ENCODE measurements around the gene HCRTR2. TPM values are rescaled to one million over a fixed set of nuclear protein-coding genes. Genes with fewer than 3 reads are reported as not detected.
"Not testable (repeated sequence)": the region's sequence is repeated elsewhere in the genome, so short reads cannot be mapped to it uniquely, and the experiment has no call there.

The HCRTR2 gene
- total and polyA plus RNA-seq, 4 donors = not detected

GRCh38 chr6:55137929-55138693, 36.2 kb upstream of the HCRTR2 start:
- no peak for TF ChIP-seq FOXA2 (IDR thresholded peaks at IDR 0.05)
- Histone ChIP-seq H3K4me3 (ENCODE audit: low read depth in 1 of 3, low read length in 3 of 3) (no peak overlapping the region), H3K27me3 (ENCODE audit: control insufficient read depth in 4 of 4, insufficient read depth in 4 of 4, low read length in 3 of 4) (no peaks in the 10 kb centered on the region), H3K9me3 (ENCODE audit: control insufficient read depth in 4 of 4, low read length in 3 of 4) (no peaks in the 10 kb centered on the region), H3K4me1 (ENCODE audit: control insufficient read depth in 4 of 4, insufficient read depth in 4 of 4, low read length in 3 of 4) (no peaks in the 10 kb centered on the region), H3K9ac (ENCODE audit: low read depth in 1 of 2, low read length in 2 of 2) (no peak overlapping the region), H3K27ac (ENCODE audit: low read depth in 1 of 2, low read length in 2 of 2) (no peak overlapping the region), H3K36me3 (ENCODE audit: control insufficient read depth in 4 of 4, insufficient read depth in 3 of 4, low read depth in 1 of 4, low read length in 3 of 4) (no peaks in the 10 kb centered on the region)
- no peak for DNase-seq (ENCODE audit: low spot score)
- 70% methylated on average over 4 of the region's 4 CpGs for WGBS

- H3K9me3 ChIP-seq (ENCODE audit: control insufficient read depth in 4 of 4, low read length in 3 of 4) = no peaks in the 10 kb centered on the region
- no peak overlapping the region for H3K4me3 ChIP-seq (ENCODE audit: low read depth in 1 of 3, low read length in 3 of 3)
- H3K4me1 ChIP-seq (ENCODE audit: control insufficient read depth in 4 of 4, insufficient read depth in 4 of 4, low read length in 3 of 4) = no peaks in the 10 kb centered on the region
- no peak overlapping the region for H3K9ac ChIP-seq (ENCODE audit: low read depth in 1 of 2, low read length in 2 of 2)
- H3K36me3 ChIP-seq (ENCODE audit: control insufficient read depth in 4 of 4, insufficient read depth in 3 of 4, low read depth in 1 of 4, low read length in 3 of 4) = no peaks in the 10 kb centered on the region
- DNase-seq (ENCODE audit: low spot score) = no peak
- TF ChIP-seq RXRA (IDR thresholded peaks at IDR 0.05) (no peak), NR2F2 (IDR thresholded peaks at IDR 0.05) (no peak), TAF1 (conservative IDR thresholded peaks at IDR 0.05) (no peak), CTCF (IDR thresholded peaks at IDR 0.05; ENCODE audit: low read depth, low read length, missing input control) (no peak), ATF3 (IDR thresholded peaks at IDR 0.05) (no peak), FOXA1 (IDR thresholded peaks at IDR 0.05) (no peak), EGR1 (IDR thresholded peaks at IDR 0.05; ENCODE audit: low read depth in 2 of 2) (no peak), GABPA (IDR thresholded peaks at IDR 0.05 in 1 of 2, conservative IDR thresholded peaks at IDR 0.05 in 1 of 2) (no peak), FOXA2 (IDR thresholded peaks at IDR 0.05) (no peak)
- H3K27me3 ChIP-seq (ENCODE audit: control insufficient read depth in 4 of 4, insufficient read depth in 4 of 4, low read length in 3 of 4) = no peaks in the 10 kb centered on the region
- H3K27ac ChIP-seq (ENCODE audit: low read depth in 1 of 2, low read length in 2 of 2) = no peak overlapping the region
Observed at GRCh38 chr6:55141611-55142010, 32.7 kb upstream of the HCRTR2 start.

GRCh38 chr6:55142610-55143009, 31.7 kb upstream of the HCRTR2 start:
- 67% methylated on average over 2 of the region's 2 CpGs for WGBS
- no peaks in the 10 kb centered on the region for H3K36me3 ChIP-seq (ENCODE audit: control insufficient read depth in 4 of 4, insufficient read depth in 3 of 4, low read depth in 1 of 4, low read length in 3 of 4)
- no peak for DNase-seq (ENCODE audit: low spot score)
- no peak overlapping the region for H3K27ac ChIP-seq (ENCODE audit: low read depth in 1 of 2, low read length in 2 of 2)
- no peaks in the 10 kb centered on the region for H3K4me1 ChIP-seq (ENCODE audit: control insufficient read depth in 4 of 4, insufficient read depth in 4 of 4, low read length in 3 of 4)
- no peaks in the 10 kb centered on the region for H3K9me3 ChIP-seq (ENCODE audit: control insufficient read depth in 4 of 4, low read length in 3 of 4)
- TF ChIP-seq TAF1 (conservative IDR thresholded peaks at IDR 0.05) (no peak), EGR1 (IDR thresholded peaks at IDR 0.05; ENCODE audit: low read depth in 2 of 2) (no peak), FOXA2 (IDR thresholded peaks at IDR 0.05) (no peak), GABPA (IDR thresholded peaks at IDR 0.05 in 1 of 2, conservative IDR thresholded peaks at IDR 0.05 in 1 of 2) (no peak), YY1 (IDR thresholded peaks at IDR 0.05) (no peak)
- H3K27me3 ChIP-seq (ENCODE audit: control insufficient read depth in 4 of 4, insufficient read depth in 4 of 4, low read length in 3 of 4) = no peaks in the 10 kb centered on the region
- H3K4me3 ChIP-seq (ENCODE audit: low read depth in 1 of 3, low read length in 3 of 3) = no peak overlapping the region
- H3K9ac ChIP-seq (ENCODE audit: low read depth in 1 of 2, low read length in 2 of 2) = no peak overlapping the region

GRCh38 chr6:55153284-55153683, 21.0 kb upstream of the HCRTR2 start:
- Histone ChIP-seq H3K4me1 (ENCODE audit: control insufficient read depth in 4 of 4, insufficient read depth in 4 of 4, low read length in 3 of 4) (no peaks in the 10 kb centered on the region), H3K4me3 (ENCODE audit: low read depth in 1 of 3, low read length in 3 of 3) (no peak overlapping the region), H3K9me3 (ENCODE audit: control insufficient read depth in 4 of 4, low read length in 3 of 4) (peaks cover 0 to 2% (median 0%) of the 10 kb centered on the region in 4 donors), H3K36me3 (ENCODE audit: control insufficient read depth in 4 of 4, insufficient read depth in 3 of 4, low read depth in 1 of 4, low read length in 3 of 4) (no peaks in the 10 kb centered on the region), H3K27me3 (ENCODE audit: control insufficient read depth in 4 of 4, insufficient read depth in 4 of 4, low read length in 3 of 4) (no peaks in the 10 kb centered on the region), H3K27ac (ENCODE audit: low read depth in 1 of 2, low read length in 2 of 2) (no peak overlapping the region), H3K9ac (ENCODE audit: low read depth in 1 of 2, low read length in 2 of 2) (no peak overlapping the region)
- WGBS = 55% methylated on average over 1 of the region's 1 CpG
- no peak for DNase-seq (ENCODE audit: low spot score)
- no peak for TF ChIP-seq ZBTB33 (IDR thresholded peaks at IDR 0.05)
- no peak for TF ChIP-seq GABPA (IDR thresholded peaks at IDR 0.05 in 1 of 2, conservative IDR thresholded peaks at IDR 0.05 in 1 of 2)
- no peak for TF ChIP-seq ATF3 (IDR thresholded peaks at IDR 0.05)
- TF ChIP-seq JUND (IDR thresholded peaks at IDR 0.05) = no peak
- no peak for TF ChIP-seq MAX (IDR thresholded peaks at IDR 0.05)

- not testable (repeated sequence) for H3K4me3 ChIP-seq (ENCODE audit: low read depth in 1 of 3, low read length in 3 of 3); H3K4me1 ChIP-seq (ENCODE audit: control insufficient read depth in 4 of 4, insufficient read depth in 4 of 4, low read length in 3 of 4); H3K9ac ChIP-seq (ENCODE audit: low read depth in 1 of 2, low read length in 2 of 2); H3K9me3 ChIP-seq (ENCODE audit: control insufficient read depth in 4 of 4, low read length in 3 of 4); H3K27ac ChIP-seq (ENCODE audit: low read depth in 1 of 2, low read length in 2 of 2); H3K36me3 ChIP-seq (ENCODE audit: control insufficient read depth in 4 of 4, insufficient read depth in 3 of 4, low read depth in 1 of 4, low read length in 3 of 4); H3K27me3 ChIP-seq (ENCODE audit: control insufficient read depth in 4 of 4, insufficient read depth in 4 of 4, low read length in 3 of 4); DNase-seq (ENCODE audit: low spot score)
- 76% methylated on average over 9 of the region's 9 CpGs for WGBS
Observed at GRCh38 chr6:55158784-55159183, 15.5 kb upstream of the HCRTR2 start.

Measured in liver (tissue), 9 donors.